GM18858 (cell line): Measurements from ENCODE around the gene FOXK1.
A peak's percentile ranks its signal among the peaks of the same experiment; 100 is the strongest.

Experiments
- ATAC-seq: cut with Tn5 transposase; IDR thresholded peaks from one replicate; pipeline ENCODE4 v1.9.1; 2021; ENCODE audit not compliant: unreplicated experiment

FOXK1 gene

GRCh38 chr7:4720225-4720624, 38.1 kb downstream of the FOXK1 start:
- ATAC-seq: peak; percentile 47

GRCh38 chr7:4722308-4722707, 40.2 kb downstream of the FOXK1 start:
- ATAC-seq: no peak

- no peak for ATAC-seq
Measured at GRCh38 chr7:4722960-4723630, 41.0 kb downstream of the FOXK1 start.

- no peak for ATAC-seq
Measured at GRCh38 chr7:4724648-4725013, 42.5 kb downstream of the FOXK1 start.

GRCh38 chr7:4725014-4725849, 43.1 kb downstream of the FOXK1 start:
- peak; percentile 50 for ATAC-seq

GRCh38 chr7:4725850-4726450, 43.9 kb downstream of the FOXK1 start:
- ATAC-seq: no peak

GRCh38 chr7:4726566-4726965, 44.5 kb downstream of the FOXK1 start:
- no peak for ATAC-seq

- ATAC-seq: no peak
Measured at GRCh38 chr7:4727914-4728705, 46.0 kb downstream of the FOXK1 start.

- no peak for ATAC-seq
Measured at GRCh38 chr7:4729266-4729665, 47.2 kb downstream of the FOXK1 start.

GRCh38 chr7:4730276-4730675, 48.2 kb downstream of the FOXK1 start:
- no peak for ATAC-seq

- ATAC-seq: no peak
Measured at GRCh38 chr7:4730971-4731370, 48.9 kb downstream of the FOXK1 start.

GRCh38 chr7:4731803-4732202, 49.7 kb downstream of the FOXK1 start:
- ATAC-seq: no peak

- no peak for ATAC-seq
Measured at GRCh38 chr7:4733936-4734528, 51.9 kb downstream of the FOXK1 start.

- no peak for ATAC-seq
Measured at GRCh38 chr7:4734587-4735345, 52.7 kb downstream of the FOXK1 start.

- no peak for ATAC-seq
Measured at GRCh38 chr7:4737300-4737699, 55.2 kb downstream of the FOXK1 start.

GRCh38 chr7:4738711-4739527, 56.8 kb downstream of the FOXK1 start:
- ATAC-seq: no peak

GRCh38 chr7:4739528-4739992, 57.5 kb downstream of the FOXK1 start:
- ATAC-seq: no peak

GRCh38 chr7:4740796-4741195, 58.7 kb downstream of the FOXK1 start:
- ATAC-seq: no peak

GRCh38 chr7:4742051-4742573, 60.0 kb downstream of the FOXK1 start:
- no peak for ATAC-seq
